ENCODE data around the gene NDC1. TPM values are rescaled to one million over a fixed set of nuclear protein-coding genes. Genes with fewer than 3 reads are reported as not detected.

The NDC1 gene
- total and polyA plus RNA-seq, 12 donors, result 2.0 to 8.0 (median 5.7) TPM

GRCh38 chr1:53811414-53811851 is 26.7 kb downstream of the NDC1 start:
- 94 to 97% methylated on average over 4 of the region's 4 CpGs for WGBS, 2 donors
- Histone ChIP-seq H3K36me3 (peaks cover 0 to 52% (median 2%) of the 10 kb centered on the region in 9 donors), H3K4me3 (no peak overlapping the region), H3K27ac (no peak overlapping the region), H3K27me3 (no peaks in the 10 kb centered on the region), H3K9me3 (peaks cover 0 to 4% (median 0%) of the 10 kb centered on the region in 11 donors), H3K4me1 (peaks cover 0 to 6% (median 0%) of the 10 kb centered on the region in 9 donors)
- DNase-seq, result no peak
- no peak for ATAC-seq
- intact Hi-C loops (cut with DNase I), result no loop called here
- TF ChIP-seq CTCF (IDR thresholded peaks at IDR 0.05), result no peak

DNA sequence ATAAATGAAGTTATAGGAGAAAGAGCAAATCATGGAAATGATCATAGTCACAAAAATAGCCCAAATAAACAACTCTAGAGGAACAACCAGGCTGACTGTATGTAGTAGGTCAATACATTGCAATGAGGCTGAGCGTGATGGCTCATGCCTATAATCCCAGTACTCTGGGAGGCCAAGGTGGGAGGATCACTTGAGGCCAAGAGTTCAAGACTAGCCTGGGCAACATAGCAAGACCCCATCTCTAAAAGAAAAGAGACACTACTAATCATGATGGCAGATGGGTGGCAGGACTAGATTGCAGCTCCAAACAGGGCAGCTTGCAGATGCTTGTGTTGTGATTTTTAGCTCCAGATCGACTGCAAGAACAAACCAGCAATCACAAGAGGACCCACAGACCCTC is 27.6 kb downstream of the NDC1 start:
- intact Hi-C loops (cut with DNase I), result no loop called here
- no peak overlapping the region for H3K4me3 ChIP-seq
- no peak for ATAC-seq
- peaks cover 0 to 6% (median 0%) of the 10 kb centered on the region in 9 donors for H3K4me1 ChIP-seq
- DNase-seq, result no peak
- no peaks in the 10 kb centered on the region for H3K9me3 ChIP-seq
- TF ChIP-seq CTCF (IDR thresholded peaks at IDR 0.05), result no peak
- H3K27ac ChIP-seq, result no peak overlapping the region
- H3K27me3 ChIP-seq, result no peaks in the 10 kb centered on the region
- 76 to 99% methylated on average over 2 of the region's 2 CpGs for whole genome bisulfite sequencing, 2 donors
- H3K36me3 ChIP-seq, result peaks cover 0 to 61% (median 5%) of the 10 kb centered on the region in 9 donors

DNA sequence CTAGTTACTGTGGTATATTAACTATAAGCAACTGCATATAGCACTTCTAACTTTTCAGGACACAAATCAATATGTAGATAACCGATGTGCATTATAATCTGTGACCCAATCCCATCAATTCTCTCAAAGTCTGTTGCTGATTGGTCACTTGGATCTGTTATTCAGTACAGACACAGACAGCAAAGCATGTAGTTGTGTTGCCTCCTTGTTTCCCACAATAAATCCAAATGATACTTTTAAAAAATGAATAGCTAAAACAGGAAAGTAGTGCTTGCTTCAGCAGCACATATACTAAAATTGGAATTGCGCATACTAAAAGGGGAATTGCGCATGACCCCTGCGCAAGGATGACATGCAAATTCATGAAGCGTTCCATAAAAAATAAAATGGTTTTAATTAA is 28.1 kb downstream of the NDC1 start:
- Histone ChIP-seq H3K36me3 (peaks cover 0 to 66% (median 5%) of the 10 kb centered on the region in 9 donors), H3K27me3 (no peaks in the 10 kb centered on the region), H3K27ac (no peak overlapping the region), H3K4me3 (no peak overlapping the region), H3K4me1 (peaks cover 0 to 6% (median 0%) of the 10 kb centered on the region in 9 donors), H3K9me3 (no peaks in the 10 kb centered on the region)
- DNase-seq (no peak), ATAC-seq (no peak)
- no peak for TF ChIP-seq CTCF (IDR thresholded peaks at IDR 0.05)
- intact Hi-C loops (cut with DNase I), result no loop called here
- 87 to 97% methylated on average over 5 of the region's 5 CpGs for WGBS, 2 donors

DNA sequence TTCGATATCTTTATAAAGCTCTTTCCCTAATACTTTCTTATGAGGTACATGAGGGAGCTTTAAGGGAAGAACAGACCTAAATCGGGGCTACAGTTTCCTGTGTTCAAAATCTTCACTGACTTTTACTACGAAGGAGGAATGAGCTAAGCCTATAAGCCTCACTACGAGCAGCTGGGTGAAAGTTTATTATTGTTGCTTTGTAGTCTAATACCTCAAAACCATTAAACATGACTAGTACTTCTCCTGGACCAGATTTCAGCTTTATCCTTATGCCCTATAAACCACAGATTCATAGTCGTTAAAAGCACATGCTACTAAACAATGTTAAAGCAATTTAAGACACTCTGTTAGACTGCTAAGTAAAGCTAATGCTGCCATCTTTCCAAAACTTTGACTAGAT is 30.2 kb downstream of the NDC1 start:
- H3K9me3 ChIP-seq, result no peaks in the 10 kb centered on the region
- TF ChIP-seq CTCF (IDR thresholded peaks at IDR 0.05), result no peak
- H3K36me3 ChIP-seq, result peaks cover 0 to 81% (median 5%) of the 10 kb centered on the region in 9 donors
- no peak overlapping the region for H3K4me3 ChIP-seq
- intact Hi-C loops (cut with DNase I), result no loop called here
- no peak for DNase-seq
- 92 to 93% methylated on average over 5 of the region's 5 CpGs for WGBS, 2 donors
- no peak overlapping the region for H3K27ac ChIP-seq
- H3K27me3 ChIP-seq, result no peaks in the 10 kb centered on the region
- no peak for ATAC-seq
- peaks cover 0 to 6% (median 0%) of the 10 kb centered on the region in 9 donors for H3K4me1 ChIP-seq

Data from heart right ventricle (tissue), 16 donors.